Retinal pigment epithelial cell (primary cell): ENCODE measurements around the gene NELL2.

Source experiments
- DNase-seq: peaks from one replicate; pipeline ENCODE4 v3.0.0-alpha.2; 2010; ENCODE audit warnings: low read depth
- H3K4me3 ChIP-seq: 2 replicates; pipeline ENCODE4 v1.5.1; 2011; ENCODE audit warnings: mild to moderate bottlenecking, low read length, control low read depth, moderate library complexity
- CTCF ChIP-seq: conservative IDR thresholded peaks from 2 replicates; pipeline ENCODE4 v1.5.1; 2011; ENCODE audit warnings: low read depth, low read length, control low read depth, inconsistent platforms

Gene NELL2

DNA sequence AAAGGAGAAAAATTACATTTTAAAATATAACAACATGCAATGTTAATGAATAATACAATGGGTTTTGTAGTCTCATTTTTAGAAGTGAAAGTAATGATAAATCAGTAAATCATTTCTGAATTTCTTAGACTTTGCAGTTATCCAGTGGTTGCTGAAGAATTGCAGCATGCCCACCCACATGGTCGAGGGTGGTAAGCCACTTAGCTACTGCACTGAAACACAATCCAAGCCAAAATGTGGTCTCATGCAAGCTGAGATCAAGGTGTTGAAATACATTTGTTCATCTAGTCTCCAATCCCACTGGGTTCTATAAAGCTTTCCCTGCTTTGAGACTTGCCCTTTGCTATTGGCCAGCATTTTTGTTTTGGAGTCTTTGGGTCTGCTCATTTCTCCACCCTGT is 247.9 kb downstream of the NELL2 start:
- no peak overlapping the region for H3K4me3 ChIP-seq
- TF ChIP-seq CTCF: no peak
- DNase-seq: no peak

GRCh38 chr12:44627387-44628166 is 248.5 kb downstream of the NELL2 start:
- no peak for TF ChIP-seq CTCF
- H3K4me3 ChIP-seq: no peak overlapping the region
- no peak for DNase-seq

DNA sequence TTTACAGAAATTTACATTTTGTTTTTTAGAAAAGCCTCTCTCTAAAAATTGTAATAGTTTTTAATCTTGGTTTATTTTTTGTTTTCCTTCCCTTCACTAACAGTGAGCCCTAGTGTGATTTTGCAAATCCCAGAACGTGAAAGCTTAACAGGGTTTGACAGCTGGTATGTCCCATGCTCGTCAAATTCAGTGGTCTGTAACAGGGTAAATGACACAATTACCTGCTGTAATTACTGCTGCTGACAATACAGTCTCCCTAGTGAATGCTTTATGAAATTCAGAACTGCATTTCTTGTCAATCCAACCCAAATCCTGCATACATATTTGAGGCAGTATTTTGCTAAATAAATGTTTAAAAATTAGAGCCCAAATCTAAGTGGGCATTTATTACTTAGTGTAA is 249.2 kb downstream of the NELL2 start:
- no peak for TF ChIP-seq CTCF
- no peak for DNase-seq
- no peak overlapping the region for H3K4me3 ChIP-seq

DNA sequence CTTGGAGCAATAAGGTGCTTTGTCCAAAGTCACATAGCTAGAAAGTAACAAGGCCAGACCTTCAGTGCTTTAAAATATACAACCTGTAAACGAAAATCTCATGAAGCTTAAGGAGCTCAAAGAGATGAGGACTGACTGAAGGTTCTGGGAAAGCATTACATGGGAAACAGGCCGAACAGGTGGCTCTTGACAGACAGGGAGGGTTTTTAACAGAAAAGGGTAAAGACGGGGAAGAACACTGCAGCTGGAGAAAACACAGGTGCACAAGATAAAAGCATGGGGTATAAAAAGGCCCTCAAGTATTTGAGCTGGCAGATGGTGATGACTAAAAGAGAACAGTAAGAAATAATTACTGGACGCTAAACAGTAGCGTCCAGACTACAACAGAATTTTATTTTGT is 257.2 kb downstream of the NELL2 start:
- no peak for DNase-seq
- H3K4me3 ChIP-seq: no peak overlapping the region
- no peak for TF ChIP-seq CTCF

- no peak overlapping the region for H3K4me3 ChIP-seq
- no peak for DNase-seq
- TF ChIP-seq CTCF: no peak
Observed at GRCh38 chr12:44616402-44616801, 259.7 kb downstream of the NELL2 start.

DNA sequence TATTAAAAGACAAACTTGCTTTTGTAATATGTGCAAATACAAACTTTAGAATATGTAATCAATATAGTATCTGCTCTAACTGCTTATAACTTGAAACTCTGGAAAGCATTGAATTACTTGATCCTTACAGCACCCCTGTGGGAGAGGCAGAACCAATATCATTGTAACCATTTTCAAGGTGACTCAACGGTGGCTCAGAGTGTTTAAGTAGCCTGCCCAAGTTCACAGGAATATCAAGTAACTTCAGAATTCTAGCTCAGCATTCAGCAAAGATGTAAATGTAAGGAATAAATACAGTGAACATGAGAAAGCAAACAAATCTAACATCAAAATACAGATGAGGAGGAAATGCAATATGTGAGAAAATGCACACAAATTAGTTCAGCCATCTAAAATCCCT is 264.6 kb downstream of the NELL2 start:
- H3K4me3 ChIP-seq: no peak overlapping the region
- no peak for TF ChIP-seq CTCF
- DNase-seq: no peak

- DNase-seq: no peak
- no peak overlapping the region for H3K4me3 ChIP-seq
- no peak for TF ChIP-seq CTCF
Observed at GRCh38 chr12:44603701-44604100, 272.4 kb downstream of the NELL2 start.
